GM19023 (cell line): ENCODE data around the gene APEX2.
"Not testable (repeated sequence)": the region's sequence is repeated elsewhere in the genome, so short reads cannot be mapped to it uniquely, and the experiment has no call there.

Source experiments
- ATAC-seq: cut with Tn5 transposase; IDR thresholded peaks from one replicate; pipeline ENCODE4 v1.9.1; 2021; ENCODE audit warnings: mild to moderate bottlenecking, moderate library complexity; ENCODE audit not compliant: unreplicated experiment

APEX2 gene

DNA sequence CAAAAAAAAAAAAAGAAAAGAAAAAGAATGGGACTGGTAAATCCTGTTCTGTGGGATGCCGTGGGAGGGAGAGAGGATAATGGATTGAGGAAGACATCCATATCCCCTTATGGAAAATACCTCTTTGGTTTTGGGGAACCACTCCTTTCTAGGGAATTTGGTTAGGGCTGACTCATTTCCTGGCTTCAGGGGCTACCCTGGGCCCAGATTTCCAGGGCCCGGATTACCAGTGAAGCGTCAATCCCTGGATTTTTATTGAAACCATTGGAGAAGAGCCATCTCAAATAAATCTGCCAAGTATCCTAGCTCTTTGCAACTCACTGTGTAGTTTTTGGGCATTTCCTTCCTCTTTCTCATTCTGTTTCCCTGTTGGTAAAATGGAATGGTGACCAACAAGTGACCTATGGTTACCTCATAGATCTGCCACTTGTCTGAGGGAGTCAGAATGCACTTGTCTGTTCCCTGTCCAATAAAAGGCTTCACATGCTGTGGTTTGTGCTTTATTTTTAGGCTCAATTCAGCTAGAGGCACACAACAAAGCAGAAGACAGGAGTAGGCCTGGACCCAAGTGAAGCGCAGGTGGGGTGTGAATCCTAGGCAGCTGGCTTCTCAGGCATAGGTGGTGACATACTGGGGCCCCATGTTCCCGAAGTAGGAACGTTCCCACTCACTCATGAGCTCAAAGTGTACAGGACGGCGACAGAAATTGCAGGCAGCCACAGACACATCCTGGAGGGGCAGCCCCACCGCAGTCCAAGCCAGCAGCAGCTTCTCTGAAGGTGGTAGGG is 8.6 kb downstream of the APEX2 start:
- no peak for ATAC-seq

- ATAC-seq: no peak
Observed at GRCh38 chrX:55011294-55011693, 11.1 kb downstream of the APEX2 start.

DNA sequence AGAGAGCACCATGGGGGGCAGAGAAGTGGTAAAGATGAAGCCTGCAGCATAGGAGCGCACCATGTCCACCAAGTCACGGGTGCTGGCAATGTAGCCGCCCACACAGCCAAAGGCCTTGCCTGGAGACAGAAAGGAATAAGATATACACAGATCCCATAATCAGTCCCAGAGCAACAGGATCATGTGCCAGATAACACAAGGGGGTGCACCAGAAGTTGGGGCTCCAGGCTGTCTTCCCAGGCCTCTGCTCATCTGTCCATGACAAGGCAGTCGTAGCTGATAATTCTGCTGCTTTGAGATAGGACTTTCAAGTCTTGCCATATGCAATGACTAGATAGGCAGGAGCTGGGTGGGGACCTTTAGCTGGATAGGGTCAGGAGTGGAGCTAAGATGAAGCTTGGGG is 14.7 kb downstream of the APEX2 start:
- no peak for ATAC-seq

GRCh38 chrX:55026143-55026542 is 26.0 kb downstream of the APEX2 start:
- ATAC-seq: no peak

- no peak for ATAC-seq
Observed at GRCh38 chrX:55026840-55027239, 26.7 kb downstream of the APEX2 start.

DNA sequence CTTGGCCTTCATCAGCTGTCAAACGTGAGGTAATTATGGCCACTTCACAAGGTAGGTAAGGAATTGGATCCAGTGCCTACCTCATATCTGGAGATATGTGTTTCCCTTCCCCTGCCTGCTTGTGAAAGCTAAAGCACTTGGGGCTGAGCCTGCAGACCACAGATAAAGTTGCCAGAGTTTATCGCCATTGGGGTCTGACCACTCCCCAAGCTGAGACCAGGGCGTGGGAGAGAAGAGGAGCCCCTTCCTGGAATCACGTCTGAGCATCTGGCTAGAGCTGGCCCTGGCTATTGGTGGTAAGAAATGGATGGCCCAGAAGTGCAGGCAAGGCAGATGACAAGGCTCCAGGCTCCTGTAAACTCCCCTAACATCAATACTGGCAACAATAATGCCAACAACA is 27.9 kb downstream of the APEX2 start:
- no peak for ATAC-seq

DNA sequence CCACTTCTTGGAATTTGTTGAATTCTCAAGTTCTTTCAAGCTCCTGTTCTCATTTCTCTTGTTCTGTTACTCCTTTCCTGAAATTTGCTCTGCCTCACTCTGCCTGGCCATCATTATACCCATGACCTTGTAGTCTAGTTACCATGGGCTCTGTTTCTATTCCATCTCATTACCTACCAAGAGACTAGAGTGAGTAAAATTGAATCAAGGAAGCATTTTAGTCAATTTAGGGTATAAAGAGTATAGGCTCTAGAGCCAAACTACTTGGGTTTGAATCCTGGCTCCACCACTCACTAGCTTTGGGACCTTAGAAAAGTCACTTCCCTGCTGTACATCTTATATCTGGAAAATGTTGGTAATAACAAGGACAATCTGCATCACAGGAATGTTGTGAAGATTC is 28.4 kb downstream of the APEX2 start:
- no peak for ATAC-seq

GRCh38 chrX:55029291-55029690 is 29.1 kb downstream of the APEX2 start:
- no peak for ATAC-seq

DNA sequence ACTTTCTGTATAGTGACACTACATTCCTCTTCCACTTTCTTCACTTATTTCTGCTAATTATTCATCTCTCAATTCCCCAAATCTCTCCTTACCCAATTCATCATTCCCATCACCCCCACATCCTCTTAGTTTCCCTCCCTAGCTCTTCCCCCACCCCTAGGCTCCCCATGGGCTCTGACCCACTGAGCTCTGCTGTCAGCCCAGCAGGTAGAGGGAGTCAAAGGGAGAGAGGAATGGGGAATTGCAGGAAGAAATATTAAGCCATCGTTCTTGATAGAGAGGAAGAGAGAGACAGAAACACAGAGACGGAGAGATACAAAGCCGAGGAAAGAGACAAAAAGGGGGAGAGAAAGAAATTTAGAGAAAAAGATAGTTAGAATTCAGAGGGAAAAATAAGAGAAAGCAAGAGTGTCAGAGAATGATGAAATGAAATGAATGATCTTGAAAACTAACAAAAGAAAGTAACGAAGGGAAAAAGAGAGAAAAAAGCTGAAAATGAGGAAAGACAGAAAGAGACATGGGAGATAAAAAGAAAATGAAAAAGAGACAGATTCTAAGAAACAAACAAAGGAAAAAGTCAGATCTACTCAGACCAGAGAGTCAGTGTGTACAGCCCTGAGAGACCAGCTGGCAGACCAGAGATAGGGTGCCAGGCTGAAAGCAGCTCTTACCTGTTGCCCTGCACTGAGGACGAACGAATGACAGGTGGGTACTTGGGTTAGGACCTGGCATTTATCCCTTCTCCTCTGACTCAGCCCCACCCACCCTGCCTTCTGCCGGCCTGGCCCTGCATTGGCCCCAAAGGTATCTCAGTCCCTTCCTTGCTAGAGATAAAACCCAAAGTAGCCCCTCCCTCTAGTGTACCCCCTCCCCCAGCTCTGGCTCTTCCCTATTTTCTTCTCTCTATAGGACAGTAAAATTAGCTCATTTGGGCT is 30.4 kb downstream of the APEX2 start, which contains the start of gene ALAS2:
ALAS2 (minus strand) TSS at position 707 of the 935 bp plus-strand sequence. CDS start 4,977 bp downstream, outside the sequence.
- no peak for ATAC-seq

DNA sequence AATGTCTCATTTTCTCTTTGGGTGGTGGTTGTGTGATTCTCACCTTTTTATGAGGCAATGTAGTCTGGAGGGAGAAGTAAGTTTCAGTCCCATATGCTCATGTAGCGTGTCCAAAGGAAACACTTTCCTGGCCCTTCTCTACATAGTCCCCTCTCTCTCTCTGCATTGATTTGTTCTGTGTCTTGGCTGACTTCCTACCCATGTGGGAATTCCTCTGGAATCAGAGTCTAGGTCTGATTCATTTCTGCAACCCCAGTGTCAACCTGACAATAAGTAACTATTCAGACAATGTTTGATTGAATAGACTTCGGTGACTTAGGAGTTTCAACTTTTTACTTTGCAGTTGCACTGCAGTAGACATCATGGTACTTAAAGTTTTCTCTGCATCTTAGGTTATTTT is 33.3 kb downstream of the APEX2 start:
- ATAC-seq: no peak

GRCh38 chrX:55039471-55039870 is 39.3 kb downstream of the APEX2 start:
- ATAC-seq: no peak

DNA sequence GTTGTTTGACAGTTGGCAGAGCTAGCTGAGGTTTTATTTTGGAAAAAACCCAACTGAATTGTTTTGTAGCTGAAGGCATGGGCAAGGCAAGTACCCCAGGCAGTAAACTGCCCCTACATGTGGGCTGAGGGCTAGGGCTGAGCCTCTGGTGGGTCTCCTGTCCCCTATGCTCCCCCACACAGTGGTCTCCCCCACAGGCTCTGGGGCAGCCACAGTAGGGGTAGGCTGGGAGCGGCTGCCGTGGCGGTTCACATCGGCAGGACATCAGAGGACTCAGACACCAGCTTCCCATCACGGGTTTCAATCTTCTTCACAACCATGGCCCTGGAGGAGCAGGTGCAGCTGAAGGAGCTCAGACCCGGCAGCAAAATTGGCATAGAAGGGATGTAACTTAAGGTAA is 41.4 kb downstream of the APEX2 start:
- ATAC-seq: no peak

DNA sequence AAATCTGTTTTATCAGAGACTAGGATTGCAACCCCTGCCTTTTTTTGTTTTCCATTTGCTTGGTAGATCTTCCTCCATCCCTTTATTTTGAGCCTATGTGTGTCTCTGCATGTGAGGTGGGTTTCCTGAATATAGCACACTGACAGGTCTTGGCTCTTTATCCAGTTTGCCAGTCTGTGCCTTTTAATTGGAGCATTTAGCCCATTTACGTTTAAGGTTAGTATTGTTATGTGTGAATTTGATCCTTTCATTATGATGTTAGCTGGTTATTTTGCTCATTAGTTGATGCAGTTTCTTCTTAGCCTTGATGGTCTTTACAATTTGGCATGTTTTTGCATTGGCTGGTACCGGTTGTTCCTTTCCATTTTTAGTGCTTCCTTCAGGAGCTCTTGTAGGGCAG is 50.4 kb downstream of the APEX2 start:
- ATAC-seq: not testable (repeated sequence)

GRCh38 chrX:55056820-55057674 is 56.9 kb downstream of the APEX2 start:
- no peak for ATAC-seq

DNA sequence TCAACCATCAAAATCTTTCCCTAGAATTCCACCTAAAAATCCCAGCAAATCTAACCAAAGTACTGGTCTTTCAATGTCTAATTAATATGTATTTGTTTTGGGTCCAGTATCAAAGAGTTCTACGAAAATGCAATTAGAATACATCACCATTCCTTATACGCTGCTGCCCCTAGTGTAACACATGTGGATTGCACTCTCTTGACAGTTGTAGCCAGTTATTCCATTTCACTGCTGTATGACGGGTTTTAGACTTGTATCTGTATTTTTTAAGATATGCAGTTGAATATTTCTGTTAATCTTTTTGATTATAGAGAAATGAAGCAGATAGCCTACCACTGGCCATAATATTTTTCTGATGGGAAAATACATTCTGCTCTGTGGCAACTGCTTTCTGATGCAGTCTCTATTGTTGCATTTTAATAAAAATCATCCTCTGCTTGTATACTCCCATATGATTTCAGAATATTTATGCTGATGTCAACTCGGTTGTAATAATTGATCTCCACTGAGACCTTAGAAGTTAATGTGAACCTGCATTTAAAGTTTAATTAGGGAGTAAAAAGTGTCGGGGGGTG is 57.6 kb downstream of the APEX2 start:
- ATAC-seq: no peak
